NOMO-1 treated with dmso at 0.1 percent for 144 hours (cell line): ENCODE data around the gene CFAP410.

Source experiments
- DNase-seq: peaks from one replicate; lab custom pipeline; 2025; ENCODE audit not compliant: unreplicated experiment; lab: John Stamatoyannopoulos, UW

Gene CFAP410

DNA sequence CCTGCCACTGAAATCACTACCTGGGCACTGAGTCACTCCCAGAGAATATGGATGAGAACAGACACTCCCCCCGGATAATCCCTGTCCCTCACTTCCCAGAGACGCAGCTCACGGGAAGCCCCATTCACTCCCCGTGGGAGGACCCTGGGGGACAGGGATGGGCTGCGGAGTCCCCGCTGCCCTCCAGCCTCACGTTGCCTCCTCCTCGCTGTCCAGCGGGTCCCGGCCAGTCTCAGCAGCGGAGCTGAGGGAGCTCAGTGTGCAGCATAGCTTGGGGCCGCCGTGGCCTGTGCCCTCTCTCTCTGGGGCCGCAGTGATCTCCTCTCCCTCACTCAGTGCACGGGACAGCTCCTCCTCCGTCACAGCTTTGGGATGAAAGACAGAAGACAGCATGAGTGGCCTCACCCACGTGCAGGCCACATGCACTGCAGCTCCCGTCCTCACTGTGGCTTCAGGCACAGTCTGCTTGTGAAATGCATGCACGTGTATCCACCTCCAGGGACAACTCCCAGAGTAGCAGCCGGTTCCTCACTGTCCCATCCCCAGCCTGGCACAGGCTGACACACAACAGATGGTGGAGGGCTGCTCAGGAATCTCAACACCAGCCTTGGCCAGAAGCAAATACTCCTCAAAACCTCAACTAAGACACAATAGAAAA lies 7.4 kb downstream of the CFAP410 start:
- DNase-seq = no peak

DNA sequence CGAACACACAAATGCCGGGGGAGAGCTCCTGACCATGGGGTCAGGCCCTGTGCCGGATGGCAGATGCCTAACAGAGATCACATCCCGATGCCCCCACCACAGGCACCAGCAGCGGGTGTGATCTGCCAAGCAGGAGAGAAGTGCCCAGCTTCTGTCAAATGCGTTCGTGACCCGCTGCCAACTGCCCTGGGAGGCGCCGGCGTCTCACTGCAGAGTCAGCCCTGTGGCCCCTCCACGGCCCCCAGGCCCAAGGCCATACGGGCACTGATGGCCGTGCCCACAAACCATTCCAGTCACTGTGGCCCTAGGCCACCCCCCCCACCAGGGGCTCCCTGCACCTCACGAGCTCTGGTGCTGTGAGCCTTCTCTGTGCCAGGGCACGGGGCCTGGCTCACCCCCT lies 8.0 kb downstream of the CFAP410 start:
- no peak for DNase-seq

DNA sequence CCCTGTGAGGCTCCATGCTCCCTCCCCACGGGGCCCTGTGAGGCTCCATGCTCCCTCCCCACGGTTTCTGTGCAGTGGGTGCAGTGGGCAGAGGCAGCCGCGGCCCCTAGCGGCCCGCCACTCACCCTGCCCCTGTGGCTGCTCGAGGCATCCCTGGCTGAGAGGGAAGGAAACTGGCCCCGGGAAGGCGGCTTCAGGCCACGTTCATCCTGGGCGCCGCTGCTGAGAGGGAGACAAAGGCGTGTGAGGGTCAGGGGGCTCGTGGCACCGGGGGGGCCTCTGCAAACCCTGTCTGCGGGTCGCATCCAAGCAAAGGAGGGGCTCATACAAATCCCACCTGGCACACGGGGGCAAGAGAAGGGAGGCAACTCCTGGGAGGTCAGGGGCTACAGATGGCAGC lies 8.5 kb downstream of the CFAP410 start:
- DNase-seq = no peak

GRCh38 chr21:44329971-44330681 lies 9.1 kb downstream of the CFAP410 start:
- DNase-seq = no peak

DNA sequence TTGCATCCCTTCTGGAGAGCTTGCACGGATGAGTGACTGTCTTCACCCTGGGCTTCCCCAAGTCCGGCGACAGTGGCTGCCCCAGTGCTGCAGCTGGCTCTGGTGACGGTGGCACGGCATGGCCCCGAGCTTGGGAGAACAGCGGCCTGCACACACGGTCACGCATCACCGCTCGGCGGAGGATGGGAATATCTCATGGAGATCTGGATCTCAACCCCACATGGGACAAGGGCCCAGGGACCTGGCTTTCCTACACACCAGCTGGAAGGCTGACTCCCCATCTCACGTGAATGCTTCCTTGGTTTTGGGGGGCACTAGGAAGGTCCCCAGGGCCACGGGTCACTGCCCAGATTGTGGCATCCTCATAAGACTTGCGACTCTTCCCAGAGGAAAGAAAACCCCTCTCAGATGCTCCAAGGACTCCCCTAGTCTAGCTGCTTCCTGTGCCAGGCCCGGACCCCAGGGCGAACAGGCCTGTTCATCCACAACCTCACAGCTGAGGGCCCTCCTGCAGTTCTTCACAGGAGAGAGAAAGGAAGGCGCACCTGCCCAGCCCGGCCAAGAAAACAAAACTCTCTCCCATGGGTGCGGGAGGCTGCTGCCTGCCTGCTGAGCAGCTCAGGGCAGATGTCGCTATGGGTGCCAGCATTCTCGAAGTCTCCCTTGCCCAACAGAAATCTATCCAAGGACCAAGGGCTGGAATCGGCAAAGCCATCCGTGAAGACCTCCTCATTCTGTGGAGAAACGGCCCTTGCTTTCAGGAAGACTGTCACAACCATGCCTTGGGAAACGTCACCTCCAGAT lies 9.9 kb downstream of the CFAP410 start:
- DNase-seq = no peak

DNA sequence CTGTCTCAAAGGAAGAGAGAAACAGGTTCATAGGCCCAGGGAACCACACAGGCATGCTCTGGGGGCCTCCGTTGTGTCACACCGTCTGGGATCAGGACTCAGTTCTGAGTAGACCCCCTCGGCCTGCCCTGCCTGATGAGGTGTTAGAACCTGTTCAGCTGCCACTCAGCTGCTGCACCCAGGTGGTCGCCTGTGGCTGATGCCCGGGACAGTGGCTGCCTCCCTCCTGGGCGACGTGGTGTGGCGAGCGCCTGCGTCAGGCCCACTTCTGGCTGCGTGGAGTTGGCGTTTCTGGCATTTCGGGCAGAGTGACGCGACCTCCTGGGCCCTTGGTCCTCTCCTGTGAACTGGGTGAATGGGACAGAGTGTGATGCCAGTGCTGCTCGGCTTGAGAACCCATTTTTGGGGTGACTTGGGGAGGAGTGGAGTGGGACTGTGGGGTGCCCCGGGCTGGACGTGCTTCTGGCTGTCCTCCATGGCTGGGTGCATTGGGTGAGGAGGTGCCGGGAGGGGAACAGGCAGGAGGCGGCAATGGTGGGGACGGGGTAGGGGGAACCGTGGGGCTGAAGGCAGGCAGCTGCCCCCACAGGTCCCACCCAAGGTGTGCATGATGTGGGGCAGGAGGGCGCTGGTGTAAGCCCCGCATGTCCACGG lies 10.8 kb downstream of the CFAP410 start:
- no peak for DNase-seq

DNA sequence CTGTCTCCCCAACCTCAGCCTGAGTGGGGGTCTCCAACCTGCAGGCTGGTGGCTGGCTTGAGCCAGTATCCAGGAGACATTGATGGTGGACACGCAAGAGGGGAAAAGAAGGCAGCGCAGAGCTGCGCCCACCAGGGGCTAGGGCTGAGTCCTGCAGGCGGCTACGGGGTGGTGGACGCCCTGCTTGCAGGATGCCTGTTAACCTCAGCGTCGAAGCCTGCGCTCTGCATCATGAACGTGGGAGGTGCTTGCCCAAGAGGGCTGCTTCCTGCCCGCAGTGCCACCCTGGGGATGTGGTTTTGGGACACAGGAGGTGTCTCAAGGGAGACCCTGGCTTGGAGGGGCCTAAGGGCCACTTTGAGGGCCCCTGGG lies 11.6 kb downstream of the CFAP410 start:
- no peak for DNase-seq

GRCh38 chr21:44326716-44327602 lies 12.2 kb downstream of the CFAP410 start:
- no peak for DNase-seq

DNA sequence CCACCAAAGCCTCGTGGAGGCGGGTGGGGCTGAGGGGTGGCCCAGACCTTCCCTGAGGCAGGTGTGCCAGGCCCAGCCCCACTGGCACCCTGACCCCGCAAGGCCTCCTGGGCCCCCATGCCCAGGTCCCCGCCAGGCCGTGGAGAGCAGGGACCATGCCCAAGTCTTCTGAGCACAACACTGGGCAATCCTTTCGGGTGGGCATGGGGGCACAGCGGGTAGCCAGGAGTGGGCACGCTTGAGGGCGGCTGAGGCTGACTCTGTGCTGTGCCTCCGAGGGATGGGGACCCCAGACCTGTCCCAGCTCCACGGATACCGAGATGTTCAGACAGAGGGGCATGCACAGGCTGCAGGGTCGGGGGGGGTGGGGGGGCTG lies 12.9 kb downstream of the CFAP410 start:
- DNase-seq = no peak

GRCh38 chr21:44325386-44326271 lies 13.6 kb downstream of the CFAP410 start:
- DNase-seq = no peak

GRCh38 chr21:44324854-44325107 lies 14.4 kb downstream of the CFAP410 start:
- DNase-seq = no peak

DNA sequence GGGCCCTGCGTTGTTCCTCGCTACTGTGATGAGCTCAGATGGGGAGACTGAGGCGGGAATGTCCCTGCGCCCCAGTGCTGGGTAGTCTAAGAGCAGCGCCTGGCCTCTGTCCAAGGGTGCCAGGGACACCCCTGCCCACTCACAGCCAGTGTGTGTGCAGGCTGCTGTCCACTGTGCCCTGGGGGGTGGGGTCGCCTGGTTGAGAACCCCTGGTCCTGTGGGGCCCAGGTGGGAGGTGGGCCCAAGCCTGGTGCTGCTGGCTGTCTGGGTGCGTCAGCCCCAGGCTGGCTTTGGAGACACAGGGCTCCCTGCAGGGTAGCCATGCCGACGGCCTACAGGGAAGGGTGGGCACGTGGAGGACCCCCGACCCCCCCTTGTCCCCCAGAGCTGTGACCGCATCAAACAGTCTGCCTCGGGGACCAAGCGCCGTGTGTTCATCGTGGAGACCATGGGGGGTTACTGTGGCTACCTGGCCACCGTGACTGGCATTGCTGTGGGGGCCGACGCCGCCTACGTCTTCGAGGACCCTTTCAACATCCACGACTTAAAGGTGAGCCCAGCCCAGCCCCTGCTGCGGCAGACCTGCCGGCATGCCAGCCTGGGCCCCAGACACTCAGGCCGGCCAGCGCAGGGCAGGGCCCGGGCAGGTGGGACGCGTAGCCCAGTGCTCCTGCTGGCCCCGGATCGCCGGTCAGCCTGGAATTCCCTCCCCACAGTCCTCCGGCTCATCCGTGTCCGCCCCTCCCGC lies 14.9 kb downstream of the CFAP410 start:
- no peak for DNase-seq

GRCh38 chr21:44323591-44323990 lies 15.6 kb downstream of the CFAP410 start:
- no peak for DNase-seq

DNA sequence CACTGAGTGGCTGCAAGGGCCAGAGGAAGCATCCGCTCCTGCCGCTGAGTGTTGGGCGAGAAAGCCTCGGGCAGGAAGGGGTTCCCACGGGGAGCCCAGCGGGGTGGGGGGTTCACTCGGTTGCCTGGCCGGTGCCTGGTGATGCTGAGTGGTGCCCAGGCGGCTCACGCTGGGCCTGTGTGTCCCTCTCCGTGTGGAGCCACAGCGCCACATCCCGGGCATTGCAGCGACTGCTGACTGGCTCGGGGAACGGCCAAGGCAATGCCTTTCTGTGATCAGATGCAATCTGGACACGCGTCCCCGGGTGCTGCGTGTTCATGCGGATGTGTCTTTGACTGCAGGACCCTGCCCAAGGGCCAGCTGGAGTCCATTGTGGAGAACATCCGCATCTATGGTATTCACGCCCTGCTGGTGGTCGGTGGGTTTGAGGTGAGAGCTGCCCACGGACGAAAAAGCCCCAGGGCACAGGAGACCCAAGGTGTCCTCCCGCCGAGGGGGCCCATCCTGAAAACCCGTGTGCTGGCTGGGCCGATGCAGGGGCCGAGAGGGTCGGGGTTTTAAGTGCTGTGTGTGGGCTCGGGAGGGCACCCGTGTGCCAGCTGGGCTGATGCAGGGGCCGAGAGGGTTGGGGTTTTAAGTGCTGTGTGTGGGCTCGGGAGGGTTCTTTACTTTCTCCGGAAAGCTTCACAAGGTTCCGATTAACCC lies 16.4 kb downstream of the CFAP410 start:
- DNase-seq = no peak

- DNase-seq = no peak
These were observed 17.2 kb downstream of the CFAP410 start for GRCh38 chr21:44321846-44322450.

DNA sequence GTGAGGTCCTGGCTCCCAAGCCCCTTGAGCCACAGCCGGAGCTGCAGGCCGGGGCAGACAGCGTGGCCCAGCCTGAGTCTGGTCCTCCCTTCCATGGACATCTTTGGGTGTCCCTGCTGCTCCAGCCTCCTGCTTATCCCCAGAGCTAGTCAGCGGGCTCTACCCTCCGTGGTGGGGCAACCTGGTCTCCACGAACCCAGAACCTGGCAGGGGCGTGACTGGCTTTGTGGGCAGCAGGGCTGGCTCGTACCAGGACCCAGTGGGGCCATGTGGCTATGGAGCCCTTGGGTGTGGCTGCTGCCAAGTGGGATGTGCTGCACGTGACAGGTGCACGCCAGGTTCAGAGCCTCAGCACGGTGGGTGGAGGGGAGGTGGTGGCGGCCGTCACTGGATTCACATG lies 18.3 kb downstream of the CFAP410 start:
- no peak for DNase-seq

DNA sequence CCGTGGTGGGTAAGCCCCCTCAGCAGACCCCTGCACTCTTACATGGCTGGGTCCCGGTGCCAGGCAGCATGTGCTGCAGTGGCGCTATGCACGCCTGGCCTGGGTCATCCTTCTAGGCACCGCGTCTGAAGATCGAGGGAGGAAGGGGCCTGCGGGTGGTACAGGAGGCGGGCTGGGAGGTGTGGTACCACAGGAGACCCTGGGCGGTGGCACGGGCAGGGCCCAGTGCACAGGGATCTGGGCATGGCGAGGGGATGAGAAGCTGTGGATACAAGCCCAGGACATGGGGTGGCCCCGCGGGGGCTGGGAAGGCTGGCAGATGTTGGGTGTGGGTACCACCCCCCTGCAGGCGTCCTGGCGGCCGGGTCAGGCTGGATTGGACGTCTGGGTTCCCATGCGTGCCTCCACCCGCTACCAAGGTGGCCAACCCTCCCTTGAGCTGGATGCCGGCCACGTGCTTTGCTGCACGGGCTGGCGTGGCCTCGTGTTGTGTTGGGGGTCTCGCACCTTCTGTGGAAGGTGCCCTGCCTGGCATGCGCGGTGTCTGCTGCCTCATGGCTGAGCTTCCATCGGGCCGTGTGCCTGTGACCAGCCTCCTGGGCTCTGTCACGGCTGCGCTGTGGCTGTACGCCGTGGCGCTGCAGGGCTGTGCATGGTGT lies 19.7 kb downstream of the CFAP410 start:
- DNase-seq = no peak
